NCI-H2107 treated with DMSO at 0.1 percent for 48 hours (cell line): Measurements from ENCODE around the gene GRID2.
"Not testable (repeated sequence)": the region's sequence is repeated elsewhere in the genome, so short reads cannot be mapped to it uniquely, and the experiment has no call there.

Experiments
- DNase-seq: peaks from one replicate; lab custom pipeline; 2025; ENCODE audit not compliant: unreplicated experiment; lab: John Stamatoyannopoulos, UW

Gene GRID2

GRCh38 chr4:93289831-93290230 lies 986.1 kb downstream of the GRID2 start:
- DNase-seq: no peak

- DNase-seq: no peak
Observed at GRCh38 chr4:93299118-93299517, 995.4 kb downstream of the GRID2 start.

GRCh38 chr4:93300780-93301555 lies 997.2 kb downstream of the GRID2 start:
- DNase-seq: not testable (repeated sequence)

GRCh38 chr4:93302310-93302709 lies 998.5 kb downstream of the GRID2 start:
- no peak for DNase-seq

GRCh38 chr4:93303440-93303839 lies 999.7 kb downstream of the GRID2 start:
- no peak for DNase-seq

DNA sequence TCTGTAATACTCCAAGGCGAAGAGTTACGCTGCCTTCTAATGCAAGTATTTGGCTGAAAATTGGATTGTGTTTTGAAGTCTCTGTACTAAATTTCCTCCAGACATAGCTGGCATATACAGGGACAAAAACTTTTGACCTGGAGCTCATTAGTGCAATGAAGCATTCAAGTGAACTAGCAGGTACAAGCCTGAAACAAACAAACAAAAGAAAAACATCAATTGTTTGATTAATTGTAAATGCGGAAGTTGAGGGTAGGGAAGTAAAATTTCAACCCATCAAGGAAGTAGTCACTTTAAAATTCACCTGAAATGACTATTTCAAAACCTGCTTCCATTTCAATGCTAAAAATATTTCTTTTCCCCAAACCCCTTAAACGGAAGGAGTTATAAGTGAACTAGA lies 1008.5 kb downstream of the GRID2 start:
- DNase-seq: no peak

DNA sequence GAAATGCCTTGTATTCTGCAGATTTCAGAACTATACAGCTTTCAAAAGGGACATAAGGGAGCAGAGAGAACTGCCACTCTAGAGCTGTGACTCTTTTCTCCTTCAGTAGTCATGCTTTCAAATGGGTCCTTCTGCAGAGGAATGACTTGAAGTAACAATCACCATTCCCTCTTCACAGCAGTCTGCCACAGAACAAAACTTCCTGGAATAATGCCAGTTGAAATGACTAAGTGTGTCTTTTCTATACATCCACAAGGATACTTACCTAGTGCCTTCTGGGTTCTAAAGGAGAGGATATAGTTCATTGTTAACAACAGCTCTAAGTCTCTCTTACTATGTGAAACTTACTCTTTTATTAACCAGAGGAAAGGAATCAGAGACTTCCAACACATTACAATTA lies 1009.4 kb downstream of the GRID2 start:
- DNase-seq: no peak

GRCh38 chr4:93317057-93317456 lies 1013.3 kb downstream of the GRID2 start:
- DNase-seq: no peak

DNA sequence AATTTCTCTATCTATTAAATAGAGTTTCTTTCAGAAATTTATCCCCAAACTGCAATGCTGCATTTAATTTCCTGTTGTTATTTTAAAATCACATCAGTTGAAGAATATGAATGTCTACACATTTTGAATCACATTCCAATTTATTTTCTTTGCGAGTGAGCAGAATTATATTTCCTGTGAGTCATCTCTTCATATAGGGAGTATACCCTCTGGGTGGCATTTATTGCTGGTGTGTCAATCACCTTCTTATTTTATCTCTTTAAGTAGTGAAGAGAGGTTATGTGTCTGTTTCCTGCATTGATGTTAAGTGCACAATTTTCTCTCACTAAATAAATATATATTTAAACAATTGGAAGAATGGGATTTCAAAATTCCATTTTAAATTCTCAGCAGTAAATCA lies 1013.8 kb downstream of the GRID2 start:
- DNase-seq: no peak

DNA sequence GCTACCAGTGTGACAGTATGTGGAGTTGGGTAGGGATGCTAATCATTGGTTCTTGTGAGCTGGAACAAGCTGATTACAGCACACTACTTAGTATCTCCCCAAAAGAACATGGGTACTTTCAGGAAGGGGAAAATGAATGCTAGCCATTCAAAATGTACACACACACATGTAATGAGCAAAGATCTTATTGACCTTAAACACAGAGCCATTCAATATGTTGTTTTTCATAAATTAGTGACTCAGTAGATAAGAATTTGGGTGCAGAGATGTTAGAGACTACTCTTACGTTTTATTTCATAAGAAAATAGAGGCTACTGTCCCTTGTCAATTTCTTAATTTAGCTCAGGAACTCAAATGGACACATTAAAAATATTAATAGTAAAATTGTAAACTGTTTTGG lies 1015.3 kb downstream of the GRID2 start:
- DNase-seq: no peak

DNA sequence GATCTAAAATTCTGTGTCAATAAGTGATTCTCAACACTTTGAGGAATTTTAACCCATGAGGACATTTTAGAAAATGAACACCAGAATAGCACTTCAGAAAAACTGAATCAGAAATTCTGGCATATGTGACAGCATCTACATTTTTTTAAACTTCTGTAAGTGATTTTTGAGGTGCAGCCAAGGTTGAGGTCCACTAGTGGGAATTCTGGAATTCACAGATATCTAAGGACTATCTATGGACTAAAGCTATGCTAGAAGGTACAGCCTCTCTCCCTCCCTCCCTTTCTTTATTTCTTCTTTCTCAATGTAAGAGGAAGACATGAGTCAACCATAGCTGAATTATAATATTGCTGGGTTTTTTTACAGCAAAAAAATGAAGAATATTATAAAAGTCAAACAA lies 1016.6 kb downstream of the GRID2 start:
- no peak for DNase-seq

DNA sequence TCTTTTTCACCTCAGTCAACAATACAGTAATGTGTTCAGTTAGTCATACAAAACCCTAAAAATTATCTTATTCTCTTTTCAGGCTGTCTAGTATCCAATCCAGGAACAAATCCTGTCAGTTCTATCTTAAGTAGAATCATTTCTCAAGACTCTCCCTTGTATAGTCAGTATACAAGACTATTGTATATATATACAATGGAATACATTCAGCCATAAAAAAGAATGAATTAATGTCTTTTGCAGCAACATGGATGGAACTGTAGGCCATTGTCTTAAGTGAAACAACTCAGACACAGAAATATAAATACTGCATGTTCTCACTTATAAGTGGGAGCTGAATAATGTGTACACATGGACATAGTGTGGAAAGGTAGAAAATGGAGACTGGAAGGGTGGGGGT lies 1023.6 kb downstream of the GRID2 start:
- no peak for DNase-seq

DNA sequence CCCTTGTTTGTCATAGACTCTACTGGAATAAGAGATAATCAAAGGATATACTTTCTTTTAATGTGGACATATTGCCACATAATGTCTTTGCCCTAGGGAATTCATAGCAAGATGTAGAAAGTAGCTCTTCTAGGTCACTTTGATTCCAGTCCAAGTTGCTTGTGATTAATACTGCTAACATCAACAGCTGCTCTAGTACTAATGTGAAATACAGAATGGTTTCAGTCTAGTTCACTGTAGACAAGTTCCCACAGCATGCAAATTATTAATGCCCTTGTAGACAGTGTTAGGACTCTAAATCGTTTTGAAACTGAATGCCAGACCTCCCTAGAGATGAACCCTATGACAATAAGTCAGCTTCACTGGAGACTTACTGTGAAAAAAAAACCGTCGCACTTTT lies 1030.2 kb downstream of the GRID2 start:
- no peak for DNase-seq

DNA sequence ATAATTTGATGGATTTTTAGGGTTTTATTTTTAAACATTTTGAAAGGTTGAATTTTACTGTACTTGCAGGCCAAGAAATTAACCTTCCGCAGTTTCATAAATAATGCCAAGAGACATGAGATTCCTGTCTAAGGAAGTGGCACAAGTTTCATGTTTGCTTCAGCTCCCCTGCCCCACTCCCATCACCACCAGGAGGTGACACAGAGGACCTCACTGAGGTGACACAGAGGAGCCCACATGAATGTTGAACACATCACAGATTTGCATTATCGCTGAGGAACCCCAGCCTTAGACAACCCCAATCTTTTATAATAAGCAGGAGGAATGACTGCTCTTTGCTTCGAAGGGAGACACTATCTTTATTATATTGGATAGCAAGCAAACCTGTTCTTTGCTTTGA lies 1033.4 kb downstream of the GRID2 start:
- DNase-seq: no peak

- DNase-seq: no peak
Observed at GRCh38 chr4:93342738-93343137, 1039.0 kb downstream of the GRID2 start.

GRCh38 chr4:93346840-93347239 lies 1043.1 kb downstream of the GRID2 start:
- no peak for DNase-seq

DNA sequence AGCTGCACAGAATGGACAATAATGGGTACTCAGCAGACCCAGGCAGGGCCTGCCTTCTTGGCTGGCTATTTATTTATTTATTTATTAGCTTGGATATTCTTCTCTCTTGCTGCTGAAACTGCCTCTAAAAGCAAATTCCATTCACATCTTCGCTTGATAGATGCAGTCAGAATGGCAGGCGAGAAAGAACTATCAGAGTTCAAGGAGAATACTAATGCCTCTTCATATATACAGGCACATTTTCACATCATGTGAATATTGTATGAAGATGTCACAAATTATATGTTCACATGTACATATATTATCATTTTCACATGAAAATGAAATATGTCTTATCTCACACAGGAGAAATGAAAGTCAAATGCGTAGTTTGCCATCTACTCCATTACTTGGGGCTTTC lies 1045.1 kb downstream of the GRID2 start:
- DNase-seq: no peak

DNA sequence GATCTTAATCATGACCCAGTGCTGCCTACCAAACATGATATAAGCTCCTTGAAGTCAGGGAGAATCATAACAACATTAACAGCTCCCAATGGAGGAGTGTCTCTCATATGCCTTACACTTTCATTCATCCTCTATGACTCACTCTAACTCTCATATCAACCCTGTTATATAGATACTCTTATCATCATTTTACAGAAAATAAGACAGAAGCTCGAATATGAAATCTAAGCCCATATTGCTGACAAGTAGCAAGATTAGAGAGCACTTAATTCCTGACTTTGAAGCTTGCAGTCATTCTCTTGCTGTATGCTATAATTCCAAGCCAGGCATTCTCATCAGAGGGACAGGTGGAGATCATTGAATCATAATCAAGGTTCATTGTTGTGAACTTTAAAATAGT lies 1048.1 kb downstream of the GRID2 start:
- no peak for DNase-seq

GRCh38 chr4:93355411-93355810 lies 1051.6 kb downstream of the GRID2 start:
- DNase-seq: no peak

GRCh38 chr4:93359586-93359985 lies 1055.8 kb downstream of the GRID2 start:
- no peak for DNase-seq

GRCh38 chr4:93366169-93366755 lies 1062.5 kb downstream of the GRID2 start:
- not testable (repeated sequence) for DNase-seq

GRCh38 chr4:93368968-93369367 lies 1065.2 kb downstream of the GRID2 start:
- no peak for DNase-seq

DNA sequence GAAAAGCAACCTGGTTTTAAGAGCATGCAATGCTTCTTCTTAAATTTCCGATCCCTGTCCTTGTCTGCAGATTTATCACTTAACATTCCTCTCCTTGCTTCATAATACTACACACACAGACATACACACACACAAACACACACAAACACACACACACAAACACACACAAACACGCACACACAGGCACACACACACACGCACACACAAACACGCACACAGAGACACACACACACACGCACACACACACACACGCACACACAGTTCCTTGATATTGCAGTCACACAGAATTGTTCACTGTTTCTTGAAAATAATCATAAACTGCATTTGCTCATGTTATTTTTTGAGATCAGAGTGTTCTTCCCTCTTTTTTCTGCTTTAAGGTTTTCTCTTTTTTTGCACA lies 1066.5 kb downstream of the GRID2 start:
- DNase-seq: no peak
